K562 (cell line): ENCODE data around the gene C17orf50. TPM values are rescaled to one million over a fixed set of nuclear protein-coding genes. Genes with fewer than 3 reads are reported as not detected.
A peak's percentile ranks its signal among the peaks of the same experiment; 100 is the strongest.

ENCODE experiments used
- ATAC-seq: fragments of 200-7000 bp; cut with Tn5 transposase; 3 replicates; pipeline ENCODE4 v1.9.1; 2020; ENCODE audit warnings: moderate library complexity
- BruUV-seq: library from RNA; stranded (reverse); fragments of 400-500 nt; replicated peaks from 2 replicates; lab custom pipeline; 2021; lab: Mats Ljungman, UMichigan
- CTCF ChIA-PET: fragments of 300-600 bp; formaldehyde crosslinking; extraction: SDS; loops from one replicate; lab custom pipeline; 2021; ENCODE audit warnings: low intra/inter-chr PET ratio; lab: Yijun Ruan, JAX
- POLR2A ChIA-PET: fragments of 300-600, 350-650 bp; sonication (Branson Sonifier 250); formaldehyde crosslinking; extraction: SDS; loops from one replicate; lab custom pipeline; 2021; ENCODE audit warnings: antibody characterized with exemption, inconsistent platforms; lab: Yijun Ruan, JAX
- DNase-seq, 4 experiments: peaks; one replicate each; pipeline versions ENCODE4 v3.0.0 to v3.0.0-alpha.2; 2011 to 2018; ENCODE audit warnings: low spot score in 3 of 4, mixed read lengths in 3 of 4; ENCODE audit errors: extremely low read depth in 1 of 4
- FAIRE-seq: peaks from 2 replicates; lab custom pipeline; 2011; peaks lifted over from hg19 to GRCh38; lab: Jason Lieb, UNC
- H2AFZ ChIP-seq: 2 replicates; pipeline ENCODE4 v1.6.0; 2011; ENCODE audit warnings: low read depth, low read length, control low read depth, inconsistent platforms
- H3K27ac ChIP-seq: fragments of 200-600 bp; 3 replicates; pipeline ENCODE4 v1.8.0; 2011; ENCODE audit warnings: low read depth, mild to moderate bottlenecking, control low read depth, inconsistent platforms, low read length, moderate library complexity, mixed read lengths; ENCODE audit errors: extremely low read depth
- H3K27me3 ChIP-seq, 2 experiments: fragments of 300-600 bp in 1 of 2; 2 replicates in 1 of 2; 3 replicates in 1 of 2; pipeline versions ENCODE4 v1.6.0 to v1.8.0; 2011; ENCODE audit warnings: inconsistent platforms in 2 of 2, low read length in 2 of 2, mild to moderate bottlenecking in 1 of 2, mixed read lengths in 1 of 2, moderate library complexity in 1 of 2; ENCODE audit not compliant: control insufficient read depth in 2 of 2, insufficient read depth in 2 of 2
- H3K36me3 ChIP-seq: fragments of 300-600 bp; 3 replicates; pipeline ENCODE4 v1.8.0; 2011; ENCODE audit warnings: mild to moderate bottlenecking, low read length, inconsistent platforms; ENCODE audit not compliant: control insufficient read depth, insufficient read depth
- H3K4me1 ChIP-seq, 2 experiments: fragments of 200-600 bp in 1 of 2; replicated peaks in 1 of 2; 2 replicates in 1 of 2; 3 replicates in 1 of 2; pipeline versions ENCODE4 v1.5.1 to v1.8.0; 2011; ENCODE audit warnings: inconsistent platforms in 2 of 2, low read length in 2 of 2, mild to moderate bottlenecking in 1 of 2, mixed read lengths in 1 of 2, moderate library complexity in 1 of 2; ENCODE audit not compliant: control insufficient read depth in 2 of 2, insufficient read depth in 2 of 2
- H3K4me2 ChIP-seq: 2 replicates; pipeline ENCODE4 v1.6.1; 2011; ENCODE audit warnings: low read length, control low read depth, inconsistent platforms, mixed read lengths; ENCODE audit not compliant: insufficient read depth
- H3K4me3 ChIP-seq: fragments of 200-600 bp; sonication (generic), shearing (Covaris generic); 2 replicates; pipeline ENCODE4 v1.5.1; 2016; ENCODE audit warnings: control low read depth, inconsistent platforms
- H3K79me2 ChIP-seq: fragments of 200-600 bp; 3 replicates; pipeline ENCODE4 v1.8.0; 2011; ENCODE audit warnings: low read length, inconsistent platforms; ENCODE audit not compliant: control insufficient read depth, insufficient read depth
- H3K9ac ChIP-seq, 2 experiments: 2 replicates each; pipeline versions ENCODE4 v1.6.0 to v1.6.1; 2011; ENCODE audit warnings: low read depth in 2 of 2, low read length in 2 of 2, control low read depth in 1 of 2, inconsistent platforms in 1 of 2, mild to moderate bottlenecking in 1 of 2, mixed read lengths in 1 of 2; ENCODE audit not compliant: insufficient read depth in 1 of 2
- H3K9me1 ChIP-seq: one replicate; pipeline ENCODE4 v1.6.0; 2011; ENCODE audit warnings: inconsistent platforms, mild to moderate bottlenecking, low read length, moderate library complexity; ENCODE audit not compliant: control insufficient read depth, insufficient read depth
- H3K9me3 ChIP-seq: replicated peaks from 2 replicates; pipeline ENCODE4 v1.5.1; 2011; ENCODE audit warnings: low read depth, low read length, inconsistent platforms; ENCODE audit not compliant: control insufficient read depth, insufficient read depth
- H4K20me1 ChIP-seq: replicated peaks from 2 replicates; pipeline ENCODE4 v1.6.1; 2011; ENCODE audit warnings: low read length, inconsistent platforms, mixed read lengths; ENCODE audit not compliant: control insufficient read depth, insufficient read depth
- HNRNPK ChIP-seq: fragments of 200-400 bp; formaldehyde crosslinking; IDR thresholded peaks from one replicate; pipeline ENCODE4 v1.6.1; 2018; ENCODE audit warnings: mild to moderate bottlenecking, low read depth, low read length; ENCODE audit not compliant: poor library complexity, severe bottlenecking
- POLR2AphosphoS2 ChIP-seq: IDR thresholded peaks from 2 replicates; pipeline ENCODE4 v1.6.1; 2012; ENCODE audit warnings: low read length, improper control_type of control experiment
- SUPT5H ChIP-seq: fragments of 450-650 bp; IDR thresholded peaks from 2 replicates; pipeline ENCODE4 v1.6.1; 2016
- WGBS: fragments of 100-300 bp; shearing (Covaris generic); methylation state at CpG from one replicate; pipeline ENCODE4 v1.1.6; 2016; ENCODE audit warnings: low coverage, mixed read lengths; ENCODE audit not compliant: insufficient coverage; ENCODE audit errors: missing lambda C conversion rate; 5-methylcytosine and 5-hydroxymethylcytosine counted together
- in situ Hi-C: fragments of 300-500 bp; cut with MboI; formaldehyde crosslinking; loops from 4 replicates; pipeline ENCODE4 v1.15.0; 2018; ENCODE audit warnings: inconsistent platforms, mixed read lengths
- intact Hi-C: fragments of 100-400 bp; cut with micrococcal nuclease; formaldehyde crosslinking; loops from 2 replicates; pipeline ENCODE4 v1.14.2; 2022
- polyA plus RNA-seq, 8 experiments: library from polyadenylated mRNA; depleted of rRNA in 4 of 8; stranded (reverse) in 5 of 8; unstranded in 3 of 8; fragments of >200 nt; fragmentation: Nextera tagmentation in 2 of 8; fragmentation: Illumina TruSeq in 1 of 8; extraction: Ambion mirVana in 2 of 8; extraction: Trizol in 1 of 8; gene quantifications; 2 replicates each; pipeline versions ENCODE4 v1.2.1 to v1.2.3, GENCODE V29; 2011 to 2014; ENCODE audit warnings: inconsistent platforms in 1 of 8, missing spikeins in 1 of 8
- total RNA-seq, 7 experiments: library from RNA; depleted of rRNA in 6 of 7; stranded (reverse); fragments of >200 nt in 6 of 7; fragmentation: Illumina TruSeq in 2 of 7; extraction: Trizol in 2 of 7; gene quantifications; 2 replicates each; pipeline versions ENCODE4 v1.2.1 to v1.2.3, GENCODE V29; 2011 to 2021; ENCODE audit warnings: low replicate concordance in 1 of 7
- TF ChIP-seq, protein P1 (sequence below): IDR thresholded peaks from 2 replicates; pipeline ENCODE4 v1.6.1; 2016; ENCODE audit warnings: missing genetic modification characterization, missing compliant biosample characterization

C17orf50 gene
- total and polyA plus RNA-seq, 9 of the 15 experiments (the other 6 are each of a cell fraction or from before 2014, with no cell fraction given), result not detected

DNA sequence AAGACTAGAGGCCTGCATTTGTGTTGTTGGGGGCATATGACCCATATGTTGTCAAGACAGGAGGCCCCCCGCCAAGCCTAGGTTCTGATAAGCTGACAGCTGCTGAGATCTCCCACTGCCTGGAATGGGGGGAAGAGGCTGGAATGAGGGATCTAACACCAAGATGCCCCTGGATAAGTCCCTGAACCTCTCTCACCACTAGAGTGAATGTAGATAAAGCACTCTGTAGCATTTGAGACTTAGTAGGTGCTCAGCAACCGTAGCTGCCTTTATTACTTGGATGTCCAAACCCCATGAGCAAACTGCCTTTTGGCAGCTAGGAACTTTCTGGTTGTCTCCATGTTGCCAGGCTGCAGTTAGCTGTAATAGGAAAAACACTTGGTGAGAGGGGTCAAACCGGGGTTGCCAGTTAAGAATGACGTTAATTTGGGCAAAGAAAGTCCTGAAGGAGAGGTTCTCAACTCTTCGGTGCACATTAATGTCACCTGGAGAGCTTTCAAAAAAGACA, 33.7 kb upstream of the C17orf50 start:
- no peaks in the 10 kb centered on the region for H3K79me2 ChIP-seq

More for the DNA sequence above, 33.7 kb upstream of the C17orf50 start:
- no peak for DNase-seq
- Histone ChIP-seq H3K9me3 (no peaks in the 10 kb centered on the region), H3K4me1 (peaks cover 3 to 9% of the 10 kb centered on the region in 2 experiments; a peak in 3 of 5 replicates)
- intact Hi-C loops, result no loop called here
- POLR2A ChIA-PET, result interaction anchor here (0.6 to 1.0 kb wide), 3 partner anchors 21 to 126 kb away, joined by 3 to 4 read pairs (median 3); no protein-coding TSS in a partner anchor
- TF ChIP-seq POLR2AphosphoS2, result 0 out of 2 replicates have a peak, but pooled peaks have one; percentile 6
- no peak for TF ChIP-seq HNRNPK
- TF ChIP-seq, protein P1, sequence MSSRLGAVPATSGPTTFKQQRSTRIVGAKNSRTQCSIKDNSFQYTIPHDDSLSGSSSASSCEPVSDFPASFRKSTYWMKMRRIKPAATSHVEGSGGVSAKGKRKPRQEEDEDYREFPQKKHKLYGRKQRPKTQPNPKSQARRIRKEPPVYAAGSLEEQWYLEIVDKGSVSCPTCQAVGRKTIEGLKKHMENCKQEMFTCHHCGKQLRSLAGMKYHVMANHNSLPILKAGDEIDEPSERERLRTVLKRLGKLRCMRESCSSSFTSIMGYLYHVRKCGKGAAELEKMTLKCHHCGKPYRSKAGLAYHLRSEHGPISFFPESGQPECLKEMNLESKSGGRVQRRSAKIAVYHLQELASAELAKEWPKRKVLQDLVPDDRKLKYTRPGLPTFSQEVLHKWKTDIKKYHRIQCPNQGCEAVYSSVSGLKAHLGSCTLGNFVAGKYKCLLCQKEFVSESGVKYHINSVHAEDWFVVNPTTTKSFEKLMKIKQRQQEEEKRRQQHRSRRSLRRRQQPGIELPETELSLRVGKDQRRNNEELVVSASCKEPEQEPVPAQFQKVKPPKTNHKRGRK (tag), result no peak
- TF ChIP-seq SUPT5H, result 0 out of 2 replicates have a peak, but pooled peaks have one; percentile 30
- TF ChIP-seq, all 486 proteins: peak for 2
- 69% methylated on average over 5 of the region's 5 CpGs for WGBS
- H3K27me3 ChIP-seq, result peaks cover under 1 to 1% of the 10 kb centered on the region in 2 experiments; a peak in 3 of 5 replicates
- peaks cover 54% of the 10 kb centered on the region for H3K36me3 ChIP-seq
- in situ Hi-C loops, result loop anchor here (25.0 kb wide), 1 partner anchor 1290 kb away; no protein-coding TSS in a partner anchor
- BruUV-seq, result no TSS peak
- no peaks in the 10 kb centered on the region for H3K9me1 ChIP-seq
- CTCF ChIA-PET, result no interaction called here
- H3K9ac ChIP-seq, result no peak overlapping the region
- H4K20me1 ChIP-seq, result no peaks in the 10 kb centered on the region; the same call in 1 of the 2 replicates
- H3K4me2 ChIP-seq, result no peak overlapping the region
- no peak for FAIRE-seq
- no peak overlapping the region for H3K27ac ChIP-seq
- no peak for ATAC-seq
- no peak overlapping the region for H2AFZ ChIP-seq
- no peak overlapping the region for H3K4me3 ChIP-seq
